Osteocyte (in vitro differentiated cells): Measurements from ENCODE around the gene UST. TPM values are rescaled to one million over a fixed set of nuclear protein-coding genes. Genes with fewer than 3 reads are reported as not detected.

ENCODE experiments used
- DNase-seq: peaks from one replicate; pipeline ENCODE4 v3.0.0; 2021; ENCODE audit warnings: mixed read lengths; ENCODE audit not compliant: unreplicated experiment; ENCODE audit errors: extremely low spot score
- H3K27ac Mint-ChIP-seq: one replicate; pipeline ENCODE4 v1.8.0; 2021; ENCODE audit warnings: mild to moderate bottlenecking, mixed read lengths; ENCODE audit not compliant: unreplicated experiment
- H3K27me3 Mint-ChIP-seq: one replicate; pipeline ENCODE4 v1.8.0; 2021; ENCODE audit warnings: mixed read lengths; ENCODE audit not compliant: unreplicated experiment
- H3K36me3 Mint-ChIP-seq: one replicate; pipeline ENCODE4 v1.8.0; 2021; ENCODE audit warnings: mixed read lengths; ENCODE audit not compliant: unreplicated experiment
- H3K4me1 Mint-ChIP-seq: one replicate; pipeline ENCODE4 v1.8.0; 2021; ENCODE audit warnings: mixed read lengths; ENCODE audit not compliant: unreplicated experiment
- H3K4me3 Mint-ChIP-seq: one replicate; pipeline ENCODE4 v1.8.0; 2021; ENCODE audit warnings: mild to moderate bottlenecking, moderate library complexity, mixed read lengths; ENCODE audit not compliant: unreplicated experiment
- H3K9me3 Mint-ChIP-seq: one replicate; pipeline ENCODE4 v1.8.0; 2021; ENCODE audit warnings: mixed read lengths; ENCODE audit not compliant: unreplicated experiment
- CTCF ChIP-seq: fragments of 200-600 bp; sonication (generic); IDR thresholded peaks from 2 replicates; pipeline ENCODE4 v1.5.0; 2021; ENCODE audit warnings: antibody characterized with exemption, mild to moderate bottlenecking, moderate library complexity
- total RNA-seq: library from RNA; stranded (reverse); gene quantifications from 2 replicates; pipeline ENCODE4 v1.2.1, GENCODE V29; 2021

UST gene
- total RNA-seq, 1 donor from 2014 or later, result 15.7 TPM

- peaks cover 11% of the 10 kb centered on the region for H3K9me3 Mint-ChIP-seq
- no peaks in the 10 kb centered on the region for H3K36me3 Mint-ChIP-seq
- no peak overlapping the region for H3K27ac Mint-ChIP-seq
- no peak overlapping the region for H3K4me3 Mint-ChIP-seq
- no peak for TF ChIP-seq CTCF
- H3K4me1 Mint-ChIP-seq, result peaks cover 10% of the 10 kb centered on the region
- H3K27me3 Mint-ChIP-seq, result no peaks in the 10 kb centered on the region
- DNase-seq, result no peak
Observed at GRCh38 chr6:149125309-149125708, 378.5 kb downstream of the UST start.
